Ovary (tissue), 9 donors: ENCODE data around the gene KRTAP5-10. TPM values are rescaled to one million over a fixed set of nuclear protein-coding genes. Genes with fewer than 3 reads are reported as not detected.
"Not testable (repeated sequence)": the region's sequence is repeated elsewhere in the genome, so short reads cannot be mapped to it uniquely, and the experiment has no call there.

Experiments used
- DNase-seq, 5 donors: peaks; one replicate each; pipeline ENCODE4 v3.0.0-alpha.2; 2019 to 2020
- H3K27ac ChIP-seq, 2 donors: fragments of 200-600 bp; one replicate each; pipeline versions ENCODE4 v1.5.1 to v1.8.0; 2019 to 2022
- H3K27me3 ChIP-seq: fragments of 200-600 bp; one replicate; pipeline ENCODE4 v1.8.0; 2022
- H3K36me3 ChIP-seq: fragments of 200-600 bp; sonication (generic); one replicate; pipeline ENCODE4 v1.5.1; 2019
- H3K4me1 ChIP-seq: one replicate; pipeline ENCODE4 v1.8.1; 2013; ENCODE audit warnings: mild to moderate bottlenecking, moderate library complexity; ENCODE audit not compliant: insufficient read depth
- H3K4me3 ChIP-seq: fragments of 200-600 bp; sonication (generic); one replicate; pipeline ENCODE4 v1.5.1; 2017
- H3K9me3 ChIP-seq, 2 donors: fragments of 200-600 bp in 1 of 2; sonication (generic) in 1 of 2; one replicate each; pipeline versions ENCODE4 v1.5.1 to v1.8.1; 2013 to 2019; ENCODE audit warnings: mild to moderate bottlenecking in 1 of 2, moderate library complexity in 1 of 2
- CTCF ChIP-seq, 3 donors: fragments of 450-650 bp in 2 of 3; fragments of 200-600 bp in 1 of 3; IDR thresholded peaks; one replicate each; pipeline versions ENCODE4 v1.5.1 to v1.8.0; 2016 to 2022; ENCODE audit warnings: antibody characterized with exemption in 3 of 3, mild to moderate bottlenecking in 1 of 3
- EP300 ChIP-seq: sonication (generic); formaldehyde crosslinking; IDR thresholded peaks from one replicate; pipeline ENCODE4 v1.6.1; 2017; ENCODE audit warnings: antibody characterized with exemption
- POLR2A ChIP-seq: fragments of 450-650 bp; IDR thresholded peaks from one replicate; pipeline ENCODE4 v1.6.1; 2017; ENCODE audit warnings: antibody characterized with exemption, mild to moderate bottlenecking, moderate library complexity
- WGBS, 3 donors: extraction: QIAGEN DNeasy Blood & Tissue Kit in 1 of 3; methylation state at CpG; one replicate each; pipeline versions ENCODE4 v1.1.5 to v1.1.7; 2013 to 2017; 5-methylcytosine and 5-hydroxymethylcytosine counted together
- intact Hi-C, 4 donors: fragments of 100-400 bp; cut with DNase I; formaldehyde crosslinking; loops; one replicate each; pipeline versions ENCODE4 v1.11.0 to v1.15.1; 2022 to 2023
- polyA plus RNA-seq, 2 donors: library from polyadenylated mRNA; stranded (reverse); fragments of 200-250 nt in 1 of 2; fragments of 350-450 nt in 1 of 2; fragmentation: Illumina TruSeq in 1 of 2; extraction: RNeasy Lipid Tissue Mini Kit (QIAGEN cat#74804) in 1 of 2; gene quantifications; one replicate each; pipeline ENCODE4 v1.2.3, GENCODE V29; 2013 to 2014
- total RNA-seq, 7 donors: library from RNA; depleted of rRNA in 2 of 7; stranded (reverse); fragments of >200 nt in 2 of 7; fragmentation: NEBNext Ultra II Directional in 3 of 7; extraction: Animal tissue kit (Norgen Biotek cat#: 25700) in 3 of 7; gene quantifications; one replicate each; pipeline versions ENCODE4 v1.1.0 to v1.2.4, GENCODE V29; 2016 to 2023
- donor health status: DM: no; HTN: no; CAD: no; lungs with moderate emphysema.
- donor health status: DM: no; HTN: no; CAD: no.
- donor health status: Bipolar disorder and iron deficiency.
- donor health status: DM: yes; HTN: yes; CAD: no.
- donor health status: DM: no; HTN: no; CAD: no.
- donor health status: DM: yes; HTN: yes; CAD: no.

The KRTAP5-10 gene
- total and polyA plus RNA-seq, 9 donors = 0.18 to 0.35 TPM; not detected in 7

DNA sequence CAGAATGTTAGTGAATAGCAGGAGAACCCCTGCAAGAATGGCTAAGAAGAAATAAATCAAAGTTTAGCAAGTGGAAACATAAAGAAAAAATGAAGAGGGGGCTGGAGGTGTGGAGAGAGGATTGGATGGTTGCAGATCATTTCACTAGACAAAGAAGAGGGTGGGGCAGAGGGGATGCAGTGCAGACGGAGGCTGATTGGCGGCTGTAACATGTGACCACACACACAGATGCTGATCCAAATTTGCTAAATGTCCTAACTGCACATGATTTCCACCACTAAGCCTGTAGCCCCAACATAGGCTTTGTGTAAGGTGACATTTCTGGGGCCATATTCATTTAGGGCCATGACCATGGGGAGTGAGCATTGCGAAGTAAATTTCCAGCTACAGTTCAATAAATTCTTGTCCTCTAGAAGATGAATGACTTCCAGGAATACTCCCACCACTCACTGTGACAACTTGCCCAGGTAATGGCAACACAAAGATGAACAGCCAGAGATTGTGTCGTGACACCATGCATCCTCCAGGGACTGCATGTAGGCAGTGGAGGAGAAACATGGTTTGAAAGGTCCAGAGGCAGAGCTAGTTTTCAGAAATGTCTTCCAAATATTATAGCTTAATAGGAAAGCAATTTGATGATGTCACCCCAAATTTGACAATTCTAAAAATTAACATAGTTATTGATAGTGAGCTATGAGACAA is 10.5 kb downstream of the KRTAP5-10 start:
- Histone ChIP-seq H3K4me3 (no peak overlapping the region), H3K4me1 (no peaks in the 10 kb centered on the region), H3K9me3 (no peaks in the 10 kb centered on the region), H3K27ac (no peak overlapping the region), H3K36me3 (no peaks in the 10 kb centered on the region), H3K27me3 (no peaks in the 10 kb centered on the region)
- WGBS, 3 donors = 67 to 80% (median 78%) methylated on average over 4 of the region's 4 CpGs
- TF ChIP-seq POLR2A (no peak), CTCF (IDR thresholded peaks at IDR 0.05) (no peak), EP300 (no peak)
- DNase-seq = no peak
- intact Hi-C loops = no loop called here

DNA sequence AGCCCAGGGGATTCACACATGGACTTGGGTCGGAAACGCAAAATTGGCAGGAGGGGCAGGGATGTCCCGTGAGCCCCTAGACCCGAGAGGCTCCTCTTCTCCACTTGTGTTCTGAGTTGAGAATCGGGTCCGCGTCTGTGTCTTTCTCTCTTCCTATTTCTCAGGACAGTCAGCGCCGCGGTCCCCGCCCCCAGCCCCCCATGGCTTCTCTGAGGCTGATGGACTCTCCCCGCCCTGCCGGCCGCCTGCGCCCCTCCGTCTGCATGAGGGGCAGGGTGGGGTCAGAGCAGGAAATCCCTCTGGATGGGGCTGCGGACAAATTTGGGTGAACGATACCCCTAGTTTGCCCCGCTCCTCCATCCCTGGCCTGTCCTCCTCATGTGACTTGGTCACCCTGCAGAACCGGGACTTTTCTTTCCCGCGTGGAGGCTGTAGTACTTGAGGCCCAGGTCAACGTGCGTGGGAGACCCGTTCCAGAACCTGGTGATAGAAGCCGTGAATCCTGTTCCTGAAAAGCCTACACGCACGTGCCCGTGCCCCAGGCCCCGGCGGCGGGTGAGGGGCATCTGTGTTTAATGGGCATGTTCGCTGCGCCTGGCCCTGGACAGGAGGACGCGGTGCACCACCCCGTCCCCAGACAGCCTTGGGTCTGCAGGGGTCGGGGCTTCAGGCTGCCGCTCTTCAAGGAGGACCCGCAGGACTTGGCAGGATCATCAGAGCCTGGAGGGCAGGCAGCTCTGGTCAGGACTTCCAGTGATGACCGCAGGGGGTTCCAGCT is 11.5 kb downstream of the KRTAP5-10 start:
- DNase-seq, H3K4me3 ChIP-seq, H3K9me3 ChIP-seq, H3K27me3 ChIP-seq, H3K36me3 ChIP-seq, intact Hi-C loops, H3K4me1 ChIP-seq, H3K27ac ChIP-seq: not testable (repeated sequence)
- 83 to 88% (median 85%) methylated on average over 37 to 40 of the region's 41 CpGs for WGBS, 3 donors

DNA sequence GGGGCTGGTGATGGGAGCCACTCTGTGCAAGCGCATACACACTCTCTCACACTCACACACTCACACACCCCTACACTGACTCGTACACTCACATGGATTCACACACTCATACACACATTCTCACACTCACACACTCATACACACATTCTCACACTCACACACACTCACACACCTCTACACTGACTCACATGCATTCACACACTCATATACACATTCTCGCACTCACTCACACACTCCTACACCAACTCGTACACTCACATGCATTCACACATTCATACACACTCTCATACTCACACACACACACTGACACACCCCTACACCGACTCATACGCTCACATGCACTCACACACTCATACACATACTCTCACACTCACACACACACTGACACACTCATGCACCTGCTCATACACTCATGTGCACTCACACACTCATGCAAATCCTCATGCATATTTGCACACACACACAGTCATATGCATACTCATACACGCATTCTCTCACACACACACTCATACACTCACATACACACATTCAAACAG is 12.2 kb downstream of the KRTAP5-10 start:
- no peak for DNase-seq
- Histone ChIP-seq H3K9me3 (no peaks in the 10 kb centered on the region), H3K4me3 (no peak overlapping the region), H3K4me1 (no peaks in the 10 kb centered on the region), H3K27me3 (no peaks in the 10 kb centered on the region), H3K27ac (no peak overlapping the region), H3K36me3 (no peaks in the 10 kb centered on the region)
- TF ChIP-seq CTCF (IDR thresholded peaks at IDR 0.05) (no peak), POLR2A (no peak), EP300 (no peak)
- WGBS, 3 donors = 83 to 89% (median 85%) methylated on average over 7 of the region's 7 CpGs
- intact Hi-C loops = no loop called here

- DNase-seq, H3K9me3 ChIP-seq, H3K27me3 ChIP-seq, H3K4me3 ChIP-seq, H3K27ac ChIP-seq, intact Hi-C loops, H3K36me3 ChIP-seq, H3K4me1 ChIP-seq: not testable (repeated sequence)
- WGBS, 3 donors = 59 to 68% (median 66%) methylated on average over 7 of the region's 7 CpGs
Measured at GRCh38 chr11:71579513-71579912, 14.2 kb downstream of the KRTAP5-10 start.

DNA sequence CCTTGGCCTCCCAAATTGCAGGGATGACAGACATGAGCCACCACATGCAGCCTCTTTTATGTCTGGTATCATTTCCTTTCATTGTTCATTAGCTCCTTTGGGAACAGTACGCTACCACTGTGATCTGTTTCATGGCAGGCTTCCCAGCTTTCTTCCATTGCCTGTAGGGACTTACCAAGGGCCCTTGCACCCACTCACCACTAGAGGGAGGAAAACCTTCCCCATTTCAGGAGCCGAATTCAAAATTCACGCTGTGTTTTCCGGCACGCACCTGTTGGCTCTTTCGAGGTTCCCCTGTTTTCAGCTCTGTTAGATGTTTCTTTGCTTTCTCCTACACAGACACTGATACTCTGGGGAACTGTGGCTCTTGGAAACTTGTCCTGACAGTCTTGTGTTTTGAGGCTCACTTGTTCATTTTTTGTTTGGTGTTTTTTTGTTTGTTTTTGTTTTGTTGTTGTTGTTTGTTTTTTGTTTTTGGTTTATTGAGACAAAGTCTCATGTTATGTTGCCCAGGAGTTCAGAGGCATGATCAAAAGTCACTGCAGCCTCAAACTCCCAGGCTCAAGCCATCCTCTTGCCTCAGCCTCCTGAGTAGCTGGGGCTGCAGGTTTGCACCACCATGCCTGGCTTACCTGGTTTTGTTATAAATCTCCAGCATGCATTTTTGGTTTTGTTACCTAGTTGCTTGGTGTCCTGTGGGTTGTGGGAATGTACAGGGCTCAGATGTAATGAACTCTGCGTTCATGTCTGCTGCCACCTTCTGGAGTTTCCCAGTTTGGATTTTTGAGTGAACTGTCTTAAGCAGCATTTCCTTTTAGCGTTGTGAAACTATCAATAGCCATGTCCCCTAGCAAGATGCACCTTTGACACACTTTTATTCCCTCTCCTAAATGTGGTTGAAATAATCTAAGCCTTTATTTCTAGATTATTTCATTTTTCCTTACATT is 15.0 kb downstream of the KRTAP5-10 start:
- Histone ChIP-seq H3K27ac (no peak overlapping the region), H3K36me3 (no peaks in the 10 kb centered on the region), H3K27me3 (no peaks in the 10 kb centered on the region), H3K9me3 (no peaks in the 10 kb centered on the region), H3K4me1 (no peaks in the 10 kb centered on the region), H3K4me3 (no peak overlapping the region)
- no peak for TF ChIP-seq POLR2A
- peak in 2 of 3 donors; percentile 29 to 40 for TF ChIP-seq CTCF (IDR thresholded peaks at IDR 0.05)
- WGBS, 3 donors = 4 to 8% (median 5%) methylated on average over 8 of the region's 8 CpGs
- DNase-seq = peak in 4 of 5 donors; percentile 24 to 49 (median 36)
- intact Hi-C loops = no loop called here
